Measurements from ENCODE around the gene C2CD4C. TPM values are rescaled to one million over a fixed set of nuclear protein-coding genes. Genes with fewer than 3 reads are reported as not detected.
A peak's percentile ranks its signal among the peaks of the same experiment; 100 is the strongest.

The C2CD4C gene
- polyA plus RNA-seq, 3 donors: not detected

DNA sequence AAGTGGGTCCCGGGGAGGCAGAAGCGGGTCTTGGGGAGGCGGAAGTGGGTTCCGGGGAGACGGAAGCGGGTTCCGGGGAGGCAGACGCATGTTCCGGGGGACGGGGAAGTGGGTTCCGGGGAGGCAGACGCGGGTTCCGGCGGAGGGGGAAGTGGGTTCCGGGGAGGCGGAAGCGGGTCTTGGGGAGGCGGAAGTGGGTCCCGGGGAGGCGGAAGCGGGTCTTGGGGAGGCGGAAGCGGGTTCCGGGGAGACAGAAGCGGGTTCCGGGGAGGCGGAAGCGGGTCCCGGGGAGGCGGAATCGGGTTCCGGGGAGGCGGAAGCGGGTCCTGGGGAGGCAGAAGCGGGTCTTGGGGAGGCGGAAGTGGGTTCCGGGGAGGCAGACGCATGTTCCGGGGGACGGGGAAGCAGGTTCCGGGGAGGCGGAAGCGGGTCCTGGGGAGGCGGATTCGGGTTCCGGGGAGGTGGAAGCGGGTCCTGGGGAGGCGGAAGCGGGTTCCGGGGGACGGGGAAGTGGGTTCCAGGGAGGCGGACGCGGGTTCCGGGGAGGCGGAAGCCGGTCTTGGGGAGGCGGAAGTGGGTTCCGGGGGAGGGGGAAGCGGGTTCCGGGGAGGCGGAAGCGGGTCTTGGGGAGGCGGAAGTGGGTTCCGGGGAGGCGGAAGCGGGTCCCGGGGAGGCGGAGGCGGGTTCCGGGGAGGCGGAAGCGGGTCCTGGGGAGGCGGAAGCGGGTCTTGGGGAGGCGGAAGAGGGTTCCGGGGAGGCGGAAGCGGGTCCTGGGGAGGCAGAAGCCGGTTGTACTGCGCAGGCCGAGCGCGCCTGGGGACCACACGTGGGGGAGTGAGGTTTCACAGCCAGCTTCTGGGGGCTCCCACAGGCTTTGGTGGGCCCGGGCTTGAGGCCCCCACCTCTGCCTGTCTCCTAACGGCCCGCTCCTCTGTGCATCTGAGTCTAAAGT is 49.4 kb upstream of the C2CD4C start:
- 96% methylated on average over 80 of the region's 89 CpGs for WGBS (ENCODE audit: insufficient coverage)
- no peaks in the 10 kb centered on the region for H3K79me2 ChIP-seq (ENCODE audit: insufficient read depth, low read length)
- H3K27ac Mint-ChIP-seq: no peak overlapping the region
- H3K36me3 ChIP-seq (replicated peaks in 1 of 2; ENCODE audit: control insufficient read depth in 1 of 2, insufficient read depth in 2 of 2, low read length in 2 of 2): no peaks in the 10 kb centered on the region
- peaks cover 31 to 53% (median 32%) of the 10 kb centered on the region in 3 donors for H3K27me3 Mint-ChIP-seq (ENCODE audit: low read depth in 3 of 3)
- TF ChIP-seq, protein P1, sequence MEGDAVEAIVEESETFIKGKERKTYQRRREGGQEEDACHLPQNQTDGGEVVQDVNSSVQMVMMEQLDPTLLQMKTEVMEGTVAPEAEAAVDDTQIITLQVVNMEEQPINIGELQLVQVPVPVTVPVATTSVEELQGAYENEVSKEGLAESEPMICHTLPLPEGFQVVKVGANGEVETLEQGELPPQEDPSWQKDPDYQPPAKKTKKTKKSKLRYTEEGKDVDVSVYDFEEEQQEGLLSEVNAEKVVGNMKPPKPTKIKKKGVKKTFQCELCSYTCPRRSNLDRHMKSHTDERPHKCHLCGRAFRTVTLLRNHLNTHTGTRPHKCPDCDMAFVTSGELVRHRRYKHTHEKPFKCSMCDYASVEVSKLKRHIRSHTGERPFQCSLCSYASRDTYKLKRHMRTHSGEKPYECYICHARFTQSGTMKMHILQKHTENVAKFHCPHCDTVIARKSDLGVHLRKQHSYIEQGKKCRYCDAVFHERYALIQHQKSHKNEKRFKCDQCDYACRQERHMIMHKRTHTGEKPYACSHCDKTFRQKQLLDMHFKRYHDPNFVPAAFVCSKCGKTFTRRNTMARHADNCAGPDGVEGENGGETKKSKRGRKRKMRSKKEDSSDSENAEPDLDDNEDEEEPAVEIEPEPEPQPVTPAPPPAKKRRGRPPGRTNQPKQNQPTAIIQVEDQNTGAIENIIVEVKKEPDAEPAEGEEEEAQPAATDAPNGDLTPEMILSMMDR (IDR thresholded peaks at IDR 0.05): no peak
- H3K4me1 ChIP-seq (ENCODE audit: control insufficient read depth in 1 of 2, insufficient read depth in 2 of 2, low read length in 2 of 2): no peaks in the 10 kb centered on the region
- H2AFZ ChIP-seq (ENCODE audit: insufficient read depth, low read depth, low read length, poor library complexity, severe bottlenecking): no peak overlapping the region
- no peak overlapping the region for H3K27ac ChIP-seq (ENCODE audit: low read depth in 1 of 2, low read length in 2 of 2)
- H4K20me1 ChIP-seq (ENCODE audit: insufficient read depth, low read length): no peaks in the 10 kb centered on the region
- peaks cover 2% of the 10 kb centered on the region for H3K4me1 Mint-ChIP-seq
- DNase-seq: no peak
- H3K9me3 ChIP-seq (replicated peaks in 1 of 2; ENCODE audit: control insufficient read depth in 1 of 2, insufficient read depth in 1 of 2, low read length in 2 of 2): peaks cover 3 to 10% of the 10 kb centered on the region in 2 donors
- no peak overlapping the region for H3K4me3 ChIP-seq (replicated peaks in 1 of 3; ENCODE audit: low read depth in 2 of 3, low read length in 3 of 3)
- H3K4me3 Mint-ChIP-seq: no peak overlapping the region
- peaks cover 0 to 28% (median 14%) of the 10 kb centered on the region in 7 donors for H3K9me3 Mint-ChIP-seq
- H3K9ac ChIP-seq (ENCODE audit: insufficient read depth, low read length, poor library complexity, severe bottlenecking): no peak overlapping the region
- H3K36me3 Mint-ChIP-seq: no peaks in the 10 kb centered on the region
- no peak overlapping the region for H3K4me2 ChIP-seq (replicated peaks; ENCODE audit: extremely low read depth, low read length, poor library complexity, severe bottlenecking)
- intact Hi-C loops (cut with micrococcal nuclease): no loop called here
- H3K27me3 ChIP-seq (ENCODE audit: control insufficient read depth in 2 of 2, insufficient read depth in 2 of 2, low read length in 2 of 2): peaks cover 14 to 32% of the 10 kb centered on the region in 2 donors

DNA sequence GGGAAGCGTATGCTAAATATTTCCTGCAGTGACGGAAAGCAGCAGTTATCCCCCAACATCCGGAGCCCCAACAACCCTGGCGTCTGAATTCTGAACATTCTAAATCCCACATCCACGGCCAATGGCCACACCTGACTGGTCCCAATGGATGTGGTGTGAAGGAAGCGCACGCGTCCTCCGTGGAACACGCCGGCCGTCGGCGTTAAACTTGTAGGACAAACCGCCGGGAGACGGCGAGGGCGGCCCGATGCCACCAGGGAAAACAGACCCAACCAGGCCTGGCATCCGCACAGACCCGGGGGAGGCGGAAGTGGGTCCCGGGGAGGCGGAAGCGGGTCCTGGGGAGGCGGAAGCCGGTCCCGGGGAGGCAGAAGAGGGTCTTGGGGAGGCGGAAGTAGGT is 48.7 kb upstream of the C2CD4C start:
- no peaks in the 10 kb centered on the region for H3K36me3 ChIP-seq (replicated peaks in 1 of 2; ENCODE audit: control insufficient read depth in 1 of 2, insufficient read depth in 2 of 2, low read length in 2 of 2)
- H3K4me2 ChIP-seq (replicated peaks; ENCODE audit: extremely low read depth, low read length, poor library complexity, severe bottlenecking): no peak overlapping the region
- H3K9ac ChIP-seq (ENCODE audit: insufficient read depth, low read length, poor library complexity, severe bottlenecking): no peak overlapping the region
- no peak overlapping the region for H2AFZ ChIP-seq (ENCODE audit: insufficient read depth, low read depth, low read length, poor library complexity, severe bottlenecking)
- Mint-ChIP-seq H3K4me1 (peaks cover 2% of the 10 kb centered on the region), H3K4me3 (peak overlapping the region in 1 of 2 donors; percentile 12), H3K36me3 (no peaks in the 10 kb centered on the region), H3K27ac (no peak overlapping the region), H3K9me3 (peaks cover 0 to 29% (median 15%) of the 10 kb centered on the region in 7 donors), H3K27me3 (ENCODE audit: low read depth in 3 of 3) (peaks cover 24 to 48% (median 28%) of the 10 kb centered on the region in 3 donors)
- WGBS (ENCODE audit: insufficient coverage): 96% methylated on average over 24 of the region's 30 CpGs
- H3K79me2 ChIP-seq (ENCODE audit: insufficient read depth, low read length): no peaks in the 10 kb centered on the region
- peaks cover 13 to 29% of the 10 kb centered on the region in 2 donors for H3K27me3 ChIP-seq (ENCODE audit: control insufficient read depth in 2 of 2, insufficient read depth in 2 of 2, low read length in 2 of 2)
- no peak for DNase-seq
- H3K4me1 ChIP-seq (ENCODE audit: control insufficient read depth in 1 of 2, insufficient read depth in 2 of 2, low read length in 2 of 2): no peaks in the 10 kb centered on the region
- peaks cover 5 to 10% of the 10 kb centered on the region in 2 donors for H3K9me3 ChIP-seq (replicated peaks in 1 of 2; ENCODE audit: control insufficient read depth in 1 of 2, insufficient read depth in 1 of 2, low read length in 2 of 2)
- H3K4me3 ChIP-seq (replicated peaks in 1 of 3; ENCODE audit: low read depth in 2 of 3, low read length in 3 of 3): no peak overlapping the region
- TF ChIP-seq, protein P1 (IDR thresholded peaks at IDR 0.05): no peak
- intact Hi-C loops (cut with micrococcal nuclease): no loop called here
- H3K27ac ChIP-seq (ENCODE audit: low read depth in 1 of 2, low read length in 2 of 2): no peak overlapping the region
- H4K20me1 ChIP-seq (ENCODE audit: insufficient read depth, low read length): no peaks in the 10 kb centered on the region

Data from CD14-positive monocyte (primary cell).